HG03045 (cell line): ENCODE results near the gene WDR38.

Source experiments
- ATAC-seq: cut with Tn5 transposase; IDR thresholded peaks from one replicate; pipeline ENCODE4 v1.9.1; 2021; ENCODE audit warnings: mild to moderate bottlenecking, moderate library complexity; ENCODE audit not compliant: unreplicated experiment

WDR38 gene, protein sequence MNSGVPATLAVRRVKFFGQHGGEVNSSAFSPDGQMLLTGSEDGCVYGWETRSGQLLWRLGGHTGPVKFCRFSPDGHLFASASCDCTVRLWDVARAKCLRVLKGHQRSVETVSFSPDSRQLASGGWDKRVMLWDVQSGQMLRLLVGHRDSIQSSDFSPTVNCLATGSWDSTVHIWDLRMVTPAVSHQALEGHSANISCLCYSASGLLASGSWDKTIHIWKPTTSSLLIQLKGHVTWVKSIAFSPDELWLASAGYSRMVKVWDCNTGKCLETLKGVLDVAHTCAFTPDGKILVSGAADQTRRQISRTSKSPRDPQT

DNA sequence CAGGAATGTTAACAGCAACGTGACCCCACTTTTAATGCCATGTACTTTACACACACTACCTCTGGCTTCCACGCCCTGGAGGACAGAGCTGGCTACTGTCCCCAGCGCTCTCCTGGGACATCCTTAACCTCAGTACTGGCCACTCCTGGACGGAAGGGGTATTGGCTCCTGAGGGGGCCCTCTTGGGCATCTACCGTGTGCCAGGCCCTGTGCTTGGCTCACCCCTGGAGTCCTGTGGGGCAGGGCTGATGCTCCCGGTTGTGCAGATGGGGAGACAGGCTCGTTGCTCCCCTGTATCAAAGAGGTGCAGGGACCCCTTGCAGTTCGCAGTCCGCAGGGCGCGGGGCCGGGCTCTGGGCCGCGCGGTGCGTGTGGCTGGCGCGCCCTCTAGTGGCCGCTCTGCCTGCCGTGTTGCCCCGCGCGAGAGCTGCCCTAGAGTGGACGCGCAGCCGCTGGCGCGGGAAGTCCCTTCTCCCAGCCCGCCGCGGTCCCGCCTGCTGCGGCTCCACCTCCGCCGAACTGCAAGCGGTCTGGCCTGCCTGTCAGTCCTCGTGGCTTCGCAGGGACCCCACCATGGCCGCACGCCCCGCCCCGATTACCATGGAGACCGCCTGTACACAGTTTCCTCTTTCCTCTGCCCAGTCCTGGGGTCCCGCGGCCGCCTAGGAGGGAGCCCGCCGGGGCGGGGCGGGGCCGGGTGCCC, at the start of gene WDR38:
Gene WDR38 (plus strand): TSS at position 632 of the 703 bp plus-strand sequence. CDS start 72 bp downstream, outside the sequence.
- peak; percentile 74 for ATAC-seq

GRCh38 chr9:124803911-124804310, 49.3 kb upstream of the WDR38 start:
- no peak for ATAC-seq

DNA sequence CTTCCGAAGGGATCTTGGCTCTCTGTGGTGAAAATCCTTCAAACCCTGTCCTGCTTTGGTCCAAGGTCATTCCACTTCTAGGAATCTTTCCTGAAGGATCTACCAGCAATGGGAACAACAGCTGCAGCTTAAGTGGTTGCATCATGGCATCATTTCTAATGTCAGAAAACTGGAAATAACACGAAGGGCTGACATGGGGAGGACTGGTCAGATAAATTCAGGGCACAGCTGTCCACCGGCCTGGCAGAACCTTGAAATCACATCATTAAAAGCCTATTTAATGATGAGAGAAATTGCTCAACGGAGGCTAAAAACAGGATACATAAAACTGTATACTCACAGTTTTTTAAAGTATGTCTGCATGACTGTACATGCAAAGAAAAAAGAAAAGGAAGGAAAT, 48.1 kb upstream of the WDR38 start:
- ATAC-seq = no peak

DNA sequence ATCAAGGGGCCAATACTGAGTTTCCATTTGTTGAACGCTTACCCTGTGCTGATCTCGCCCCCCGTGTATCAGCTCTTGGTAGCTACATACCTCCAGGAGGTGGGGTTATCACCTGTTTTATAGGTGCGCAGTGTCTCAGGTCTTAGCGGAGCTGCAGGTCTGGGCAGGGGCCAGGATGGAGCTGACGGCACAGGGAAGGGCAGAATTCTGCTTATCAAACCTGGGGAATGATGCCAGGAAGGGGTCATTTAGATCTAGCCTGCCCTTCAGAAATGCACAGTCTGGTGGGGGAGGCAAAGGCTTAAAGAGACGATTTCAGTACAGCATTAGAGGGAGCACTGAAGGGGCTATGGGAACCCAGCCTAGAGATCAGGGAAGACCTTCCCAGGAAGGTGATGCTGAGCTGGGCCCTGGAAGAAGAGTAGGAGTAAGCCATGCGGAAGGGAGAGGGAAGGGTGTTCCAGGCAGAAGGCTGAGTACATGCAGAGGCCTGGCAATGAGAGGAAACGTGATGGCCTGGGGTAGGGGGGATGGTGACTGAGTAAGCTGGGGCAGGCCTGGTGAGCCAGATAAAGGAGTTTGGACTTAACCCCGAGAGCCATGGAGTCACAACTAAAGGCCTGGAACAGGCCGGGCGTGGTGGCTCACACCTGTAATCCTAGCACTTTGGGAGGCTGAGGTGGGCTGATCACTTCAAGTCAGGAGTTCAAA, 44.9 kb upstream of the WDR38 start:
- no peak for ATAC-seq

DNA sequence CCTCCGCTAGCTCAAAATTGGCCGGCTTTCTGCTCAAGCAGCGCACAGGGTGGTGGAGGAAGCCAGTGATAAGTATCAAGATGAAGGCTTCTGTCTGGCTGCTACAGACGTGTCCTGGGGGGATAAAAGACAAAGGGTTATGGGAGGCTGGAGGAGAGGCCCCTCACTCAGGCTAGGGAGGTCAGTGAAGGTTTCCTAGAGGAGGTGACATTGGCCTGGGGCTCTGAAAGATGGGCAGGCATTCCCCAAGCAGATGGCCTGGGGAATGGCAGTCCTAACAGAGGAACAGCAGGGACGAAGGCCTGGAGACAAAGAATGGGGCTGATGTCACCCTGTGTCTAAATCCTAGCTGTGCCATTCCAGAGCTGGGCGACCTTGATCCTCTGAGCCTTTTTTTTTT, 44.0 kb upstream of the WDR38 start:
- no peak for ATAC-seq

DNA sequence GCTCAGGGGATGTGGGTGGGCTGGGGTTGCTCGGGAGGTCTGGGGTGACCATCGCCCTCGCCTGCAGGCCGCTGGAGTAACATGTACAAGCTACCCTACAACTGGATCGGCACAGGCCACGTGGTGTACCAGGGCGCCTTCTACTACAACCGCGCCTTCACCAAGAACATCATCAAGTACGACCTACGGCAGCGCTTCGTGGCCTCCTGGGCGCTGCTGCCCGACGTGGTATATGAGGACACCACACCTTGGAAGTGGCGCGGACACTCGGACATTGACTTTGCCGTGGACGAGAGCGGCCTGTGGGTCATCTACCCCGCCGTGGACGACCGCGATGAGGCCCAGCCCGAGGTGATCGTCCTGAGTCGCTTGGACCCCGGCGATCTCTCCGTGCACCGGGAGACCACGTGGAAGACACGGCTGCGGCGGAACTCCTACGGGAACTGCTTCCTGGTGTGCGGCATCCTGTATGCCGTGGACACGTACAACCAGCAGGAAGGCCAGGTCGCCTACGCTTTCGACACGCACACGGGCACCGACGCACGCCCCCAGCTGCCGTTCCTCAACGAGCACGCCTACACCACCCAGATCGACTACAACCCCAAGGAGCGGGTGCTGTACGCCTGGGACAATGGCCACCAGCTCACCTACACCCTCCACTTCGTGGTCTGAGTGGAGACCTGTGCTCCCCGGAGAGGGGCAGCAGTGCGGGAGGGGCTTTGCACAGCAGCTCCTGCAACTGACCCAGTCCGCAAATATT, 43.3 kb upstream of the WDR38 start:
- ATAC-seq = no peak

DNA sequence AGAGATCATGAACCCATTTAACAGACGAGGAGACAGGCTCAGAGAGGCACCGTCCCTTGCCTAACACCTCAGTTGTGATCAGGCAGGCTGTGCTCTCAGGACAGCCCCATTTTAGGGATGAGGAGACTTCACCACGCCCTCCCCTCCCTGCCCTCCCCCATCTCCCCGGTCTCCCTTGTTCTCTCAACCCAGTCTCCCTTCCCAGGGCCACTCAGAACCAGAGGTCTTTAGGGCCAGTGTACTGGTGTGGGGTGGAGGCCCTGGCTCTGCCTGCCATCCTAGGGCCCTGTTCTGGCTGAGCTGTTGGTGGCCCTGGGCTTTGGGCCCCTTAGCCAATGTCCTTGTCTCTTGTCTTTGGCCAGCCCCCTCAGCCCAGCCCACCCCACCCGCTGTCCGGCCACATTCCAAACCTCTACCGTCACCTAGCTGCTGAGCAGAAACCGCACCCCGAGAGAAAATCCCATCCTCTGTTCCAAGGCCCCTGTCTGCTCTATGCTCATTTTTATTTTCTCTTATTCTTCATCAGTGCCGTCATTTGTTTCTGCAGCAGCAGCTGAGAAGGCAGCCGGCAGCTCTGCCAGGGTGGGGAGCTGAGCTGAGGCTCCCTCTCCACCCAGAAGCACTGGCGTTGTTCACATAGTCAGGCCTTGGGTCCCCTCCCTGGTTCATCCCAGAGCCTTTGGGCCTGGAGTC, 42.5 kb upstream of the WDR38 start:
- ATAC-seq = no peak

- no peak for ATAC-seq
These were observed 40.8 kb upstream of the WDR38 start for GRCh38 chr9:124812441-124812876.

DNA sequence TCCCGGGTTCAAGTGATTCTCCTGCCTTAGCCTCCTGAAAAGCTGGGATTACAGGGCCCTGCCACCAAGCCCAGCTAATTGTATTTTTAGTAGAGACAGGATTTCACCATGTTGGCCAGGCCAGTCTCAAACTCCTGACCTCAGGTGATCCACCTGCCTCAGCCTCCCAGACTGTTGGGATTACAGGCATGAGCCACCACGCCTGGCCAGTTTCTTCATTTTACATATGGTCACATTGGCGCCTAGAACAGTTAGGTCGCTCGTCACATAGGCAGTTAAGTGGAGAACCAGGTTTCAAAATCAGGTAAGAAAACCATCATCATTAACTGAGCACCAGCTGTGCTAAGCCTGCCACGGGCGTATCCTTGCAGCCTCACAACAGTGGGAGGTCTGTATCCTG, 40.2 kb upstream of the WDR38 start:
- no peak for ATAC-seq

DNA sequence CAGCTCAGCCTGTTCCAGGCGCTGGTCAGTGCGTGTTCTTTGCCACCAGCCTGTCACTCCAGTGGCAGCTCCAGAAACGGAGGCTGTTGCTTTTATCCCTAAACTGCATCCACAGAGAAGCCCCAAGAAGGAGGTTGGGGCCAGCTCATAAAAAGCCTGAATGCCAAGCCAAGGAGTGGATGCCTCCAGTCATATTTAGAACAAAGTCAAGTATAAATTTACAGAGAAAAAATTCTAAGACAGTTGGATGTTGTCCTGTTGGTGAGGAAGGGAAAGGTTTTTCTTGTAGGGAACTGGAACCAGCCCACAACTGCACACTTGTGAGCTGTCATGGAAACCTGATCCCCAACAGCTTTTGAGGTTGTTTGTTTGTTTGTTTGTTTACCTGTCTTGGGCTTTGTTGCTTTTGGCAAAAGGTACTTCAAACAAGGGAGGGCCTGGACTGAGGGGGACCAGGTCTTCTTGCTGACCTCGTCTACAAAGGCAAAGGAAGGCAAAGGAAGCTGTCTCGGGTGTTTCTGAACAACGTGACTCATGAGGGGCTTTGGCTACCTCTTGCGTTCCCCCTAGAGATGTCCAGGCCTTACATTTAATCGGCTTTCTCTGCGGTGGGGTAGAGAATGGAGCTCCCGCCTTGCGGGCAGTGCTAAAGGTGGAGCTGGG, 39.6 kb upstream of the WDR38 start:
- no peak for ATAC-seq

GRCh38 chr9:124814164-124814535, 39.1 kb upstream of the WDR38 start:
- no peak for ATAC-seq

DNA sequence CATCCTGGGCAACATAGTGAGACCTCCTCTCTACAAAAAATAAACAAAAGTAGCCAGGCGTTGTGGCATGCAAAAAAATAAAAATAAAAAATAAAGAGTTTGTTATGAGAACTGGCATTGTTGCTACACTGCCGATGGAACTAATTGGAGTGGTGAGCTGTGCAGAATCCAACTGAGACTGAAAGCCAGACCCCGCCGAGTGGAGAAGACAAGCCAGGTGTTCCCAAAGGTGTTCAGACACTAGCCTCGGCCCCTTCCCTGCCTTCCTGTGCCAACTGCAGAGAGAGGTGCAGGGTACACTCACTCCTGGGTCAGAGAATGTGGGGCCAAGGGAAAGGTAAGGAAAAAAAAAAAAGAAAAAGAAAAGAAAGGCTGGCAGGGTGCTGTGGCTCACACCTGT, 37.7 kb upstream of the WDR38 start:
- no peak for ATAC-seq

- ATAC-seq = no peak
These were observed 34.6 kb upstream of the WDR38 start for GRCh38 chr9:124818431-124819281.

GRCh38 chr9:124820698-124821623, 32.3 kb upstream of the WDR38 start:
- no peak for ATAC-seq

DNA sequence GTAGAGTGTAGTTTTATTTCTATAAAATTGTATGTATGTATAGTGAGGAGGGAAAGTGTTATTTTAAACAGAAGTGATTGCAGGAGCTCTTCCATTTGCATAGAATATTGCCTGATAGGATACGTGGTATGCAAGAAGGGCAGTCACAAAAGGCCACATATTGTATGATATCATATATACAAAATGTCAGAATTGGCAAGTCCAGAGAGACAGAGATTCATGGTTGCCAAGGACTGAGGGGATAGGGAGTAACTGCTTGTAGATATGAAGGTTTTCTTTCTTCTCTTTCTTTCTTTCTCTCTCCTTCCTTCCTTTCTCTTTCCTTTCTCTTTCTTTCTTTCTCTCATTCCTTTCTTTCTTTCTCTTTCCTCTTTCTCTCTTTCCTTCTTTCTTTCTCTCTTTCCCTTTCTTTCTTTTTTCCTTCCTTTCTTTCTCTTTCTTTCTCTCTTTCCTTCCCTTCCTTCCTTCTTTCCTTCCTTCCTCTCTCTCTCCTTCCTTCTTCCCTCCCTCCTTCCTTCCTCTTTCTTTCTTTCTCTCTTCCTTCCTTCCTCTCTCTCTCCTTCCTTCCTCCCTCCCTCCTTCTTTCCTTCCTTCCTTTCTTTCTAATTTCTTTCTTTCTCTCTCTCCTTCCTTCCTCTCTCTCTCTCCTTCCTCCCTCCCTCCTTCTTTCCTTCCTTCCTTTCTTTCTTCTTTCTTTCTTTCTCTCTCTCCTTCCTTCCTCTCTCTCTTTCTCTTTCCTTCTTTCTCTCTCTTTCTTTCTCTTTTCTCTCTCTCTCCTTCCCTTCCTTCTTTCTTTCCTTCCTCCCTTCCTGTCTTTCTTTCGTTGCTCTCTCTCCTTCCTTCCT, 24.5 kb upstream of the WDR38 start:
- no peak for ATAC-seq

DNA sequence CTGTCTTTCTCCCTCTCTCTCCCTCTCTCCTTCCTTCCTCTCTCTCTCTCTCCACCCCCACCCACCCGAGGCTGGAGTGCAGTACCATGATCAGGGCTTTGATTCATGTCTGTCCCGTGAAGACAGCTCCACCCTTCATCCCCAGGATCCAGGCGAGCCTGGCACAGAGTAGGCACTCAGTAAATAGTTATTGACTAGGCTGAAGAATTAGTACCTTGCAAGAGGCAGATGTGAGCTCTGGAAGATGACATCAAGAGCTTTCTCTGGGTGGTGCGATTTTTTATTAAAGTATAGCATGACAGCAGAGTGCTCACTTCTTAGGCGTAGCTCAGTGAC, 24.0 kb upstream of the WDR38 start:
- ATAC-seq = no peak

DNA sequence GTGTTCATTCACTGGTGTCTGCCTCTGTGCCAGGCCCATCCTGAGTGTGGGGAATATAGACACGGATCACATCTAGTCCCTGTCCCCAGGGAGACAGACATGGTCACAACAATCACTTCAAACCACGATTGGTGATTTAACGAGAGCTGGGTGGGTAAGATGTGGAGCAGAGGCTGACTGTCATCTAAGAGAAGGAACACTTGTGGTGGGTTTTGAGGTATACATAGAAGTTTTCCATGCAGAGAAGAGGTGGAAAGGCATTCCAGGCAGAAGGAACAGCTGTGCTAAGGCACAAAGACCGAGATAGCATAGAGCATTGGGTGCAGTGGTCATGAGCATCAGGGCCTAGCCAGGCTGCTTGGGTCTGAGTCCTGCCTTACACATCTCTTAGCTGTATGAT, 22.7 kb upstream of the WDR38 start:
- no peak for ATAC-seq
